ENCODE data around the gene ZCRB1. TPM values are rescaled to one million over a fixed set of nuclear protein-coding genes. Genes with fewer than 3 reads are reported as not detected.

ZCRB1 gene
- 29.8 TPM for total RNA-seq

GRCh38 chr12:42325653-42326474, at the start of gene ZCRB1, which contains the start of gene PPHLN1:
TSS of gene ZCRB1 (minus strand) at chr12:42326094. CDS start at chr12:42324102, 1,992 bp downstream.
TSS of gene PPHLN1 (plus strand) at chr12:42326167. CDS start at chr12:42335903, 9,736 bp downstream.

Other genes with a start within 250 kb of the ZCRB1 start
- 31.5 TPM for gene GXYLT1, start 181.2 kb downstream of the ZCRB1 start, total RNA-seq
- gene YAF2, start 87.8 kb downstream of the ZCRB1 start, total RNA-seq: 75.3 TPM
- 92.1 TPM for gene PPHLN1, start 73 bp upstream of the ZCRB1 start, total RNA-seq

All from camera-type eye (tissue), 1 donor.